ENCODE results near the gene ZDHHC8.

The ZDHHC8 gene, protein sequence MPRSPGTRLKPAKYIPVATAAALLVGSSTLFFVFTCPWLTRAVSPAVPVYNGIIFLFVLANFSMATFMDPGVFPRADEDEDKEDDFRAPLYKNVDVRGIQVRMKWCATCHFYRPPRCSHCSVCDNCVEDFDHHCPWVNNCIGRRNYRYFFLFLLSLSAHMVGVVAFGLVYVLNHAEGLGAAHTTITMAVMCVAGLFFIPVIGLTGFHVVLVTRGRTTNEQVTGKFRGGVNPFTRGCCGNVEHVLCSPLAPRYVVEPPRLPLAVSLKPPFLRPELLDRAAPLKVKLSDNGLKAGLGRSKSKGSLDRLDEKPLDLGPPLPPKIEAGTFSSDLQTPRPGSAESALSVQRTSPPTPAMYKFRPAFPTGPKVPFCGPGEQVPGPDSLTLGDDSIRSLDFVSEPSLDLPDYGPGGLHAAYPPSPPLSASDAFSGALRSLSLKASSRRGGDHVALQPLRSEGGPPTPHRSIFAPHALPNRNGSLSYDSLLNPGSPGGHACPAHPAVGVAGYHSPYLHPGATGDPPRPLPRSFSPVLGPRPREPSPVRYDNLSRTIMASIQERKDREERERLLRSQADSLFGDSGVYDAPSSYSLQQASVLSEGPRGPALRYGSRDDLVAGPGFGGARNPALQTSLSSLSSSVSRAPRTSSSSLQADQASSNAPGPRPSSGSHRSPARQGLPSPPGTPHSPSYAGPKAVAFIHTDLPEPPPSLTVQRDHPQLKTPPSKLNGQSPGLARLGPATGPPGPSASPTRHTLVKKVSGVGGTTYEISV

GRCh38 chr22:20131597-20131858, at the start of gene ZDHHC8:
Gene ZDHHC8 (plus strand): TSS chr22:20131804. CDS start chr22:20131948, 144 bp downstream.
- DNase-seq: peak; percentile 64

- DNase-seq: no peak
Observed at GRCh38 chr22:20083157-20083890, 48.3 kb upstream of the ZDHHC8 start.

GRCh38 chr22:20083891-20084546, 47.6 kb upstream of the ZDHHC8 start:
- DNase-seq: no peak

DNA sequence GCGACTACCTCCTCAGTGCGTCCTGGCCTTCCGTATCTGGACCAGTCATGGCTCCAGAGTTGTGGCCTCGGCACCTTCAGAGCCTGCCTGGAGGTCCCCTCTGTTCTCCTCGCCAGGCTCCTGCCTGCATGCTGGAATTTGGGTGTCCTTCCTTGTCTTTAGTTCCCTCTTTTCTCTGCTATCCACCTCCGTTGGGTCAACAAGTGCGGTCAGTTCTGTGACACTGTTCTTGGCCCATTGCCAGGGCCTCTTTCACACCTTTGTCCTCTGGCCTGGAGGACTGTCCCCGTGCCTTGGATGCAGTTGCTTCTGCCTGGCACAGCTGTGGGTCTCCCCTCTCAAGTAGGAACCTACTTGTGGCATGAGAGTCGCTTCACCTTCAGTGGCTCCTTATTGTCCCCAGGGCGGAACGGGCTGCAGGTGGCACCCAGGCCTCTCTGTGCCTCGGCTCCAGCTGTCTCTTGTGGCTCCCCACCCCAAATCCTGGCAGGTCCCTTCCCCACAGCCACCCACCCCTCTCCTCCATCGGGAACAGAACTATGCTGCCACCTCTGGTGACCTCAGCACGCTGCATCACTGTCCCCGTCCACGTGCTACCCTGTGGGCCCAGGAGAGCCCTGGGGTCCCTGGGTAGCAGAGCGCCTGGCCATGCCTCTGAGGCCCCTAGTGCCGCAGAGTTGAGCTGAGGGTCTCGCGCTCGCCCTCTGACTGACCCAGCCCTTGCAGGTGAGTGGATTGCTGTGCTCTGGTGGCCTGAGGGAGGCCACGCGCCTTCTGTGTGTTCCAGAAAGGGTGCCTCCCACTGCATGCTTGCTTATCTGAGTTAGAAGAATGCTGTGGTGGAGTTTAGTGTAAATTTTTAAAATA, 46.8 kb upstream of the ZDHHC8 start:
- DNase-seq: no peak

DNA sequence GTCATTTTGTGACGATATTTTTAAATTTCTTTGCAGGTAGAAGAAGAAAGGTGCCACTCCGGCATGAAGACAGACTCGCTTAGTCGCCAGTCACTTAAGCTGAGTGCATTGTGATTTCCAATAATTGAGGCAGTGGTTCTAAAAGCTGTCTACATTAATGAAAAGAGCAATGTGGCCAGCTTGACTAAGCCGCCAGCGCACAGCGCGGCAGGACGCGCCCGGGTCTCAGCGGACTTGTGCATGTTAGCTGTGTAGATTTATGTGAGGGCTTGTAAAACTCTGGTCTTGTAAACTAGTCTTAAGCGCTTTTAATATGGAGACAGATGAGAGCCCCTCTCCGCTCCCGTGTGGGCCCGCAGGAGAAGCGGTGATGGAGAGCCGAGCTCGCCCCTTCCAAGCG, 46.0 kb upstream of the ZDHHC8 start:
- DNase-seq: no peak

GRCh38 chr22:20086101-20086599, 45.5 kb upstream of the ZDHHC8 start:
- no peak for DNase-seq

GRCh38 chr22:20086763-20087162, 44.8 kb upstream of the ZDHHC8 start:
- no peak for DNase-seq

DNA sequence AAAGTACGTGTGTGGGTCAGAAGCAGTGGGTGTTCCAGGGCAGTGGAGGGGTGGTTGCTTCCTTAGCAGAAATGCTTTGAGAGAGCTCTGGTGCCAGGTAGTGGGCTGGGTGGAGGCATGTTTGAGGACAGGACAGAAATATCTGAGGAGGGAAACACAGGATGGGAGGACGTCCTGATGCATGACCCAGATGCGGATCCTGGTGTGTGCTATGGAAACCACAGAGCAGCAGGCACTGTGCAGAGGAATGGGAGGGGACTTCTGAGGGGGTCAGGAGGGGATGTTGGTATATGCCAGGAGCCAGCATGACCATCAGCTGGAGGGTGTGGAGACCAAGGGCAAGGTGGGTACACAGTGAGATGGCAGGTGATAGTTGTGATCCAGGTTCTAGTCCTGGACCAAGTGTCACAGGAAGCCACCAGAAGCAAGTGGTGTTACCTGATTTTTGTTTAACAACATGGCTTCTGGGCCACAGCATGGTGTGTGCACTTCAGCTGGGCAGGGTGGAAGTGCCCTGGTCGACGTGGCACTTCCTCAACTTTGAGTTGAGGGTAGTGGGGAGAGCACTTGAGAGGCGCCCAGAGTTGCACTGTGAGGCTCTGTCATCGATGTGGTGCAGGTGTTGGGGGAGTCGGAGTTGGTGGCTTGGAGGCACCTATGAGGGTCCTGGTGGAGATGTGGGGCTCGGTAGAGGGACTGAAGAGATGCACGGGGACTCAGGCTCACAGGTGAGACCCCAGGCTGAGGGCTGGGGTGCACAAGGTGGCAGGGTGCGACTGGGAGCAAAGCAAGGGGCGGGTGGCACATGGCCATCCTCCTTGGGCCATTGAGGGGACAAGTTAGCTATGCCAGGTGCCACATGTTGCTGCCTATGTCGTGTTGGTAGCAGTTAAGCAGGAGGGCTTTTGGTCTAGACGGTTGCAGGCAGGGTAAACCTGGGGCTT, 44.0 kb upstream of the ZDHHC8 start:
- DNase-seq: no peak

DNA sequence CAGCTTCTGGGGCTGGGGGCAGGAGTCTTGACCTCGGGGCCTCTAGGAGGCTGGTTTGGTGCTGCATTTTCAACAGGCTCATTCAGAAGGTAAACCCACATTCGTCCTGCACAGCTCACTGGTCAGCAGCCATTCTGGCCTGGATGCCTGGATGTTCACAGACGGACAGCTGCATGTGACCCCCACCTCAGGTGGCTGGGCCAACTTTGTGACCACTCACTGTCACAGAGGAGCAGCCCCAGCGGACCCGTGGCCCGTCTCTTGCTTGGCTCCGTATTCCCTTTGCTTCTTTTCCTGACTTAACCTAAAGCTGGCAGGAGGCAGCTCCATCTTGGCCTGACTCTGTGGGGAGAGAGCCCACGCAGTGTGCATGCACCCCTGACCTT, 43.3 kb upstream of the ZDHHC8 start:
- no peak for DNase-seq

DNA sequence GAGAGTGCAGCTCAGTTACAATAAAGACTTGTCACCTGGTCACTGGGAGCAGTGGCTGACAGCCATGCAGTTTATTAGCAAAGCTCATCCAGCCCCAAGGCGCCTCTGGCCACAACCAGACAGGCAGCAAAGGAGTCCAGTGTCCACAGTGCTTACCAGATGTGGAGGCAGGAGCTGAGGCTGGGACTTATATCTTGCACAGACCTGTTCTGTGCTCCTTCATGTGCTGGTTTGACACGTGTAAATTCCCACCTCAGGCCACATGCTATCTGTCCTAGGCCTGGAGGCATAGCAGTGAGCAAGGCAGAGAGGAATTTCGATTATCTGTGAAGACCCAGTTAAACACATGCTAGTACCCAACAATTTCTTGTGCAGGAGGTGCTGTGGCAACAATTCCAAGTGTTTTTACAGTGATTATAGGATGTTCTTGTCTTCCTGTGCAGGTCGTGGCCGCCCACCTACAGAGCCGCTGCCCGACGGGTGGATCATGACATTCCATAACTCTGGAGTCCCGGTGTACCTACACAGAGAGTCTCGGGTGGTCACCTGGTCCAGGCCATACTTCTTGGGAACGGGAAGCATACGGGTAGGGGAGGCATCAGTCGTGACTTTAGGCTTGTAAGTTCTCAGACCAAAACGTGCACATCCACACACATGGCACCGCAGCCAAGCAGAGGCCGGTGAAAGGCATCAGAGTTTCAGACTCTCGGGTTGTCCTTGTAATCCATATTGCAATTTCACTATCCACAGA, 42.2 kb upstream of the ZDHHC8 start:
- no peak for DNase-seq

- DNase-seq: no peak
Observed at GRCh38 chr22:20089977-20090729, 41.5 kb upstream of the ZDHHC8 start.

GRCh38 chr22:20090730-20091240, 40.8 kb upstream of the ZDHHC8 start:
- no peak for DNase-seq

DNA sequence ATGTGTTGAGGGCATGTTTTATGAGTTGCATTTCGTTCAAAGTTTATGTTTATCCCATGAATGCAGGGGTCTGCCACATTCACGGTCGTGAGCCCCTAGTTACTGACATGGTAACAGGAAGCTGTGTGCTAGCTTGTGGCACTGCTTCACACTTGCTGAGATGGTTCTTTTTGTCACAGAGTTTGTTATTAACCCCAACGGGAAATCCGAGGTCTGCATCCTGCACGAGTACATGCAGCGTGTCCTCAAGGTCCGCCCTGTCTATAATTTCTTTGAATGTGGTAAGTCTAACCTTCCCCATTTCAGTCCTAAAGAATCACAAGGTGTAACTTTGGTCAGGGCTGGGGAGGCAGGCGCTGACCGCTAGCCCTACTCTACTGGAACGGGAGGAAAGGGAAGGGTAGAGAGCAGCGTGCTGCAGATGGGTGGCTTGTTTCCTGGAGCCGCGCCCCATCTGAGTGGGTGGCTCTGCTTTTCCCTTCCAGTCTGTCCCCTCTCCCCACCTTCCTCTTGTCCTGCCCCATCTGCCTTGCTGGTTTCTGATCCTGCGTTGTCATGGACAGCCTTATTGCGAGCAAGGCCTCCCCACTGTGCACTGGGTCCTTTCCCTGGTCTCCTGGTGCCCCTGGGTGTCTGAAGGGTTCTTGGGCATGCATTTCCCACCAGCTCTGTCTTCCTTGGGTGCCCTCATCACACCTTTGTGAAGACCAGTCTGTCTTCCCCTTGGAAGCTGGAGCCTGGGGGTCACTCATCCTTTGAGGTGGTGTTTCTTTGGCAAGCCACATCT, 39.7 kb upstream of the ZDHHC8 start:
- DNase-seq: no peak

GRCh38 chr22:20092477-20092854, 39.1 kb upstream of the ZDHHC8 start:
- DNase-seq: no peak

GRCh38 chr22:20093418-20094196, 38.0 kb upstream of the ZDHHC8 start:
- DNase-seq: no peak

- DNase-seq: no peak
Observed at GRCh38 chr22:20094197-20094807, 37.3 kb upstream of the ZDHHC8 start.

DNA sequence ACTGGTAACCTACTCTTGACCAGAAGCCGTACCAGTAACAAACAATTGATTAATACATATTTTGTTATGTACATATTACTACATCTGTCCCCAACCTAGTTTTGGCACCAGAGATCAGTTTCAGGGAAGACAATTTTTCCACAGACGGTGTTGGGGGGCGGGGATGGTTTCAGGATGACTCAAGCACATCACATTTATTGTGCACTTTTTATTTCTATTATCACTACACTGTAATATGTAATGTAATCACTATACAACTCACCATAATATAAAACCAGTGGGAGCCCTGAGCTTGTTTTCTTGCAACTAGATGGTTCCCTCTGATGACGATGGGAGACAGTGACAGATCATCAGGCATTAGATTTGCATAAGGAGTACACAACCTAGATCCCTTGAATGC, 36.1 kb upstream of the ZDHHC8 start:
- DNase-seq: no peak
